H1 (cell line): ENCODE data around the gene SMYD4.

ENCODE experiments used
- ATF2 ChIP-seq: IDR thresholded peaks from 2 replicates; pipeline ENCODE4 v1.6.1; 2012; ENCODE audit warnings: low read length, inconsistent platforms
- BRCA1 ChIP-seq: IDR thresholded peaks from 2 replicates; pipeline ENCODE4 v1.6.1; 2012; ENCODE audit warnings: low read depth, low read length, improper control_type of control experiment
- CTCF ChIP-seq, 3 experiments: IDR thresholded peaks; 1 replicate in 2 of 3; 2 replicates in 1 of 3; pipeline versions ENCODE4 v1.5.1 to v1.6.1; 2011; ENCODE audit warnings: low read length in 3 of 3, mild to moderate bottlenecking in 3 of 3, inconsistent platforms in 2 of 3, low read depth in 1 of 3, moderate library complexity in 1 of 3; ENCODE audit not compliant: insufficient read depth in 1 of 3; ENCODE audit errors: control extremely low read depth in 1 of 3
- EGR1 ChIP-seq: IDR thresholded peaks from 2 replicates; pipeline ENCODE4 v1.6.1; 2011; ENCODE audit warnings: low read depth, low read length, borderline replicate concordance
- HDAC2 ChIP-seq, 2 experiments: fragments of 300-600 bp in 1 of 2; sonication (generic) in 1 of 2; IDR thresholded peaks; 2 replicates each; pipeline ENCODE4 v1.6.1; 2011 to 2012; ENCODE audit warnings: low read depth in 2 of 2, low read length in 2 of 2, mild to moderate bottlenecking in 2 of 2, moderate library complexity in 2 of 2, borderline replicate concordance in 1 of 2, inconsistent platforms in 1 of 2
- JUN ChIP-seq: IDR thresholded peaks from 2 replicates; pipeline ENCODE4 v1.6.1; 2011; ENCODE audit warnings: low read depth, mild to moderate bottlenecking, improper control_type of control experiment, low read length
- POLR2A ChIP-seq, 2 experiments: IDR thresholded peaks; 1 replicate in 1 of 2; 2 replicates in 1 of 2; pipeline ENCODE4 v1.6.1; 2011; ENCODE audit warnings: low read depth in 2 of 2, low read length in 2 of 2, mild to moderate bottlenecking in 2 of 2; ENCODE audit errors: control extremely low read depth in 1 of 2
- RAD21 ChIP-seq, 2 experiments: IDR thresholded peaks in 1 of 2; conservative IDR thresholded peaks in 1 of 2; 2 replicates each; pipeline ENCODE4 v1.6.1; 2011; ENCODE audit warnings: low read depth in 2 of 2, low read length in 2 of 2, improper control_type of control experiment in 1 of 2, inconsistent platforms in 1 of 2, mild to moderate bottlenecking in 1 of 2, moderate library complexity in 1 of 2
- RBBP5 ChIP-seq: IDR thresholded peaks from 2 replicates; pipeline ENCODE4 v1.7.1; 2012; ENCODE audit warnings: low read depth, mild to moderate bottlenecking, inconsistent platforms, low read length, moderate library complexity, borderline replicate concordance

- no peak for TF ChIP-seq CTCF (IDR thresholded peaks at IDR 0.05; ENCODE audit: control extremely low read depth in 1 of 3, insufficient read depth in 1 of 3, low read depth in 1 of 3, low read length in 3 of 3)
- TF ChIP-seq RAD21 (IDR thresholded peaks at IDR 0.05 in 1 of 2, conservative IDR thresholded peaks at IDR 0.05 in 1 of 2; ENCODE audit: low read depth in 2 of 2, low read length in 2 of 2): no peak
- TF ChIP-seq RBBP5: no peak
- TF ChIP-seq BRCA1: no peak
- TF ChIP-seq EGR1: no peak
- no peak for TF ChIP-seq JUN
- no peak for TF ChIP-seq POLR2A (IDR thresholded peaks at IDR 0.05; ENCODE audit: control extremely low read depth in 1 of 2, low read depth in 2 of 2, low read length in 2 of 2)
- TF ChIP-seq ATF2: no peak
- TF ChIP-seq HDAC2 (IDR thresholded peaks at IDR 0.05; ENCODE audit: borderline replicate concordance in 1 of 2, low read depth in 2 of 2, low read length in 2 of 2): no peak
Measured at GRCh38 chr17:1732833-1733321, 96.8 kb downstream of the SMYD4 start.
